Thyroid gland (tissue), 4 donors: ENCODE measurements around the gene HDGFL3.

Experiments used
- CTCF ChIP-seq, 6 experiments: fragments of 200-600 bp in 3 of 6; fragments of 450-650 bp in 3 of 6; sonication (generic) in 3 of 6; IDR thresholded peaks; one replicate each; pipeline ENCODE4 v1.5.1; 2016 to 2019; ENCODE audit warnings: antibody characterized with exemption in 6 of 6, mild to moderate bottlenecking in 2 of 6, inconsistent platforms in 1 of 6, moderate library complexity in 1 of 6
- POLR2A ChIP-seq, 2 donors: fragments of 450-650 bp; IDR thresholded peaks; one replicate each; pipeline ENCODE4 v1.6.1; 2017; ENCODE audit warnings: antibody characterized with exemption in 2 of 2, mild to moderate bottlenecking in 2 of 2, moderate library complexity in 1 of 2

DNA sequence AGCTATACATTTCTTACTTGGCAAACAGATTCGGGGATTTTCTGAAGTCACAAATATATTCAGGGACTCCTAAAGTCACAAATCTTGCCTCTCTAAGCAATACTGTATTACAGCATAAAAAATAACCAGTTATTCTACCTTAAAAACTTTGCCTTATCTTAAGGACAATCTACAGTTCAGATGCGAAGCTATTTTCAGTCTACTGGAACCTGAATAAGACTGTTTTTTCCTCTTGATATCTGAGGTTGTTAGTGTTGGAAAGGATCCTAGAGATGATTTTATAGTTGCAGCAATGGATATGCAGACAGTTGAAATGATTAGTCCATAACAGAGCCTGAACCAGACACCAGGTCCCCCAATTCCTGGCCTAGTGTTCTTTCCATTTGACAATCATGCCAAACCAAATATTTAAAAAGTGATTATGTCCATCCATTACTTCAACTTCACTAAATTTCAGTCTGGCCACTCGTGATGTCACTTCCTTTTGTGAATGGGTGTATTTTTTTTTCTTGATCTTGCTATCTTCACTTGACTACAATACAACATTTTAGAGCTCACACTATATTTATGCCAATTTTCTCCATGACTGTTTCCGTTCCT, 1.8 kb downstream of the HDGFL3 start:
- TF ChIP-seq CTCF (IDR thresholded peaks at IDR 0.05) (no peak), POLR2A (IDR thresholded peaks at IDR 0.05) (no peak)
